GDM1 (cell line): ENCODE measurements around the gene ERG.

Experiments used
- DNase-seq: peaks from one replicate; lab custom pipeline; 2025; lab: John Stamatoyannopoulos, UW

ERG gene

GRCh38 chr21:38434913-38435533 lies 63.3 kb downstream of the ERG start:
- DNase-seq: no peak

GRCh38 chr21:38433471-38433870 lies 64.8 kb downstream of the ERG start:
- no peak for DNase-seq

GRCh38 chr21:38430401-38430984 lies 67.8 kb downstream of the ERG start:
- DNase-seq: no peak

- DNase-seq: no peak
Measured at GRCh38 chr21:38429011-38429410, 69.3 kb downstream of the ERG start.

GRCh38 chr21:38428211-38428610 lies 70.1 kb downstream of the ERG start:
- no peak for DNase-seq

GRCh38 chr21:38424305-38425019 lies 73.8 kb downstream of the ERG start:
- DNase-seq: no peak

GRCh38 chr21:38422082-38422481 lies 76.2 kb downstream of the ERG start:
- no peak for DNase-seq

DNA sequence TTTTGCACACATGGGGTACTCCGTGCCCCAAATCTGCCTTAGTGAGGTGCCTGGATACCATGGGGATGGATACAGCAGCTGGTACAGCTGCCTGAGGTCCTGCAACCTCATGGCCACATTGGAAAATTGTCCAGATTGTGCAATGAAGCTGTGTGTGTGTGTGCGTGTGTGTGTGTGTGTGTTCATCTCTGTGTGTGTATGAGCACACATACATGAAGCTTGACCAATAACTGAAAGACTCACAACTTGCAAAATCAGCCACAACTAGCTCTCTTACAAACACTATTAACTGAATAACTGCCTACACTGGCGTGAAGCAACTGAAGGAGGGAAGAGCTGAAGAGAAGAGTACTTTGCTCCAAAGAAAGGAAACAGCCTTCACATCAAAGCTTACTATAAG lies 78.1 kb downstream of the ERG start:
- no peak for DNase-seq

DNA sequence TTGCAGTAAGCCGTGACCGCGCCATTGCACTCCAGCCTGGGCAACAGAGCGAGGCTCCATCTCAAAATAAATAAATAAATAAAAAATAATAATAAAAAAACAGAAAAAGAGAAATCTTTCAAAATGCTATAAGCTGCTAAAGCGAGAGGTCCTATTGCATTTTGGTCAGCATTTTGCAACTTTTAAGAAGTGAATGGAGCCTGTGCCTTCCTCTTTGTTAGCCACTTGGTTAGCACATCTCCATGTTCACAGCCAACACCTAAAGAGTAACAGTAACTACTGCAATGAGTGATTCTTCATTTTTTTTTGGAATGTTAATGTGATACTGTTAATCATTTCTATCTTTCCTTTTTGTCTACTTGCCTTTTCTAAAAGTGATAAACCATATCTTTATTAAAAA lies 80.6 kb downstream of the ERG start:
- DNase-seq: no peak

- no peak for DNase-seq
Measured at GRCh38 chr21:38416791-38417190, 81.5 kb downstream of the ERG start.

GRCh38 chr21:38413958-38414548 lies 84.2 kb downstream of the ERG start:
- DNase-seq: no peak

DNA sequence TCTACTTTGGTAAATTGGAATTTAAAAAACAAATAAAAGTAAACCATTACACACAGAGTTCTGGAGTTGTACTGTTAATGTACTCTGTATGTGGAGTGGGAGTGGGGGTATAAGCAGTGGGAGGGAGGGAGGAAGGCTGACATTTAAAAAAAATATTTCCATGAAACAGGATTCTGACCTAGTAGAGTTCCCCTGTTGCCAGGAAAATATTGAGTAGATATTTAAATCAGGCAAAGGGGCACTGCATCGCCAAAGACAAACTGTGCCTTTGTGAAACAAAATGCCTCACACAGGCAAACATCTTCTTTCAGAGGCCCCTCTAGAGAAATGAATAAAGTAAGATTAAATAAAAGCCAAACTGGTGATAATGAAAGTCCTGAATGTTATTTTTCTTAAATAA lies 87.8 kb downstream of the ERG start:
- DNase-seq: no peak

DNA sequence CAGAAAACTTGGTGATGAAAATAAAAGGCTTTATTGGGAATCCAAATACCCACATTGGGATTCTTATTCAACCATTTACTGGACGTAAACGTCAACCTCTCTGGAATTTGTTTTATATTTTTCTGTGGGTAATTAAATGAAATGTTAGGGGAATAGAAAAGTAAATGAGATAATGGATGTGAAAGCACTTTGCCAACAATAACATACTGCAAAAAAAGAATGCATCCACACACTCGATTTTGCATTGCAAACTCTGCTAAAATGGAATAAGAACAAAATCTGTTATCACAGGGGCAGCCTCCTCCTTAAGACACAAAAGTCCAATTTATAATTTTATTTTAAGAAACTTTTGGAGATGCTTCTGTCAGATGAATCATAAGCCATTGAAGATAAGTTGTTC lies 88.4 kb downstream of the ERG start:
- DNase-seq: no peak

- DNase-seq: no peak
Measured at GRCh38 chr21:38404177-38404576, 94.1 kb downstream of the ERG start.

- no peak for DNase-seq
Measured at GRCh38 chr21:38402795-38403194, 95.5 kb downstream of the ERG start.

DNA sequence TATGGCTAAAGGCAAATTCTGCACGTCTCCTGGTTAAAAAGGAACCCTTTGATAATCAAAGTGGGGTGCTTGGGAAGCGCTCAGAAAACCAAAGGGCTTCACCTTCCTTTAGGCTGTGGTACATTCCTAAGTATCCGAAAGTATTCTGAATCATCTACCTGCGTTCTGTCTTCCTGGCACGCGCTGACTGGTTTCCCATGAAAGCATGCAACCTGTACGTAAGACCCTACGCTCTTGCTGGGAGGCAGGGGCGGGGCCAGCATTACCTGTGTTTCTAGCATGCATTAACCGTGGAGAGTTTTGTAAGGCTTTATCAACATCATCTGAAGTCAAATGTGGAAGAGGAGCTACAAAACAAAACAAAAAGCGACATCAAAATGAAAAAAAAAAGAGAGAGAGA lies 96.0 kb downstream of the ERG start:
- no peak for DNase-seq

DNA sequence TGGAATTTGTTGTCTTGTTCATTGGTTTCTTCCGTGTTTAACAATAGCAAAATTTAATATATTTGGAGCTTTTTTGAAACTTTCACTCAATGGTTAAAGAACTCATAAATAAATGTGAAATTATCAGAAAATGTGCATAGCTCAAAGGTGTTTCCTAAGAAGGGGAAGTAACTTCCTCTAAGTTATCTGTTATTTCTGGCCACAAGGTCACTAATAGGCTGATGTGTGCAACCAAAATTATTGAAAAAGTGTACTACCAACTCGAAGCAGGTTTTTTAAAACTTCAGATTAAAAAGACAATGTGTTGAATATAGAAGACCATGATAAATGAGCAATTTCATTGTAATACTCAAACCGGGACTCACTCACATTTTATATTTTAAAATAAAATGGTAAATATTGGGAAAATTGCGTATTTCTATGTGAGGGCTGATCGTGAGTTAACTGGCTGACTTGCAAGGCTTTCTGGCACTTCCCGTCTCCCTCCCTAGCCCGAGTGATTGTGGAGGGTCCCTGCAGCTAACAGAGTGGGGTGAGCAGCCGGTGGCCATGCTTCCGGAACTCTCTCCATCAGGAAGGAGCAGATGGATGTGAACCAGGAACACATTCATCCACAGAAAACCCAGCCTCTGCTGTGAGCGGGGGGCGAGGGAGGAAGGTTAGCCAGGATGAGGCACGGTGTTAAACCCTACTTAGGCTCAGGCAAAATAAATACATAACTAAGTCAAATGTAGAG lies 96.9 kb downstream of the ERG start:
- no peak for DNase-seq

- no peak for DNase-seq
Measured at GRCh38 chr21:38400195-38400919, 97.9 kb downstream of the ERG start.

DNA sequence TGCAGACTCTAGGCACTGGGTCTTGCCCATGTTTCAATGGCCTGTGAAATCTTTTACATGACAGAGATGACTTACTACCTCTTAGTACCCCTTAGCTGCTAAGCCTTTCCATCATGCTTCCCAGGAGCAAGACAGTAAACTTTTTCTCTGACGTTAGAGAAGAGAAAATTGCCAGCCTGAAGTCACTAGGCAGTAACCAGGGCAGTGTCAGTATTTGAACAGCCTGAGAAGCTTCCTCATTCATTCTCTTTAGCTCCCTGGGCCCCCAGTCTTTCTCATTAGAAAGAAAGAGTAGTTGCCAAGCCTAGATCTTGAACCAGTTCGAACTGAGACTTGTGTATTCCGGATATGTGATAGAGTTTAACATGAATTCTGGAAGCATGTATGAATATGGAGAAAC lies 99.2 kb downstream of the ERG start:
- no peak for DNase-seq

DNA sequence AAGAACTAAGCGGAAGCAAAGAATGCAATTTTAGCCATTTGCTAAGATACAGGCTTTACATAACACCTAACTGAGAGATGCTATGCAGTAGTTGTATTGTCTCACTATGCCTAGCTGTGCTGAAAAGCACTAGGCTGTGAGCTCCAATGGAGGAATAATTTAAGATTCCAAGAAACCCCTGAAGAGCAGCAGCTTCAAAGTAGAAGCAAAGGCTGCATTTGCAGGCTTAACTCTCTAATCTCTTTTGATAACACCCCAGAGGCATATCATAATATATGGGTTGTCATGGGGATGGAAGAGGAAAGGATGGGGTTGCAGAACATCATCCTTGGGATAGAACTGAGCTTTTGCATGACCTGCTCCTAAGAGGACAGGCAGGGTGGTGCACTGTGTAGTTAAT lies 102.0 kb downstream of the ERG start:
- DNase-seq: no peak

- DNase-seq: no peak
Measured at GRCh38 chr21:38395581-38395980, 102.7 kb downstream of the ERG start.

DNA sequence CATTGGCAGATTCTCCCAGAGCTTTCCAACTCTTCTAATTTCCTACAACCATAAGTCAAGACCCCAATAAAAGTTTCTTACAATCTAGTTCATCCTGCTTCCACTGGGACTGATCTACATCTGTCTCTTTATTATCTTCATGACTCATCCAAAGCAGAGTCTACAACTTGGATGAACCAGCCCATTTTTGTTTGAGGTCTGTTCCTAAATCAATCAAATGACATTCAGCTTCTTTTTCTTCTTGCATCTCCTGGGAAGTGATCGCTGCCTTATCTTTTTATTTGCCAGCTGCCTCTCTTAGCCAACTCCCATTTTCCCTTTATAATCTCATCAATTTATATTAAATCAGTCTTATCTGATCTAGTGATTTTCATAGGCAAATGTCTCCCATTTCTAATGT lies 105.6 kb downstream of the ERG start:
- DNase-seq: no peak
